ENCODE measurements around the gene ZNF639.
"Not testable (repeated sequence)": the region's sequence is repeated elsewhere in the genome, so short reads cannot be mapped to it uniquely, and the experiment has no call there.

ZNF639 gene

DNA sequence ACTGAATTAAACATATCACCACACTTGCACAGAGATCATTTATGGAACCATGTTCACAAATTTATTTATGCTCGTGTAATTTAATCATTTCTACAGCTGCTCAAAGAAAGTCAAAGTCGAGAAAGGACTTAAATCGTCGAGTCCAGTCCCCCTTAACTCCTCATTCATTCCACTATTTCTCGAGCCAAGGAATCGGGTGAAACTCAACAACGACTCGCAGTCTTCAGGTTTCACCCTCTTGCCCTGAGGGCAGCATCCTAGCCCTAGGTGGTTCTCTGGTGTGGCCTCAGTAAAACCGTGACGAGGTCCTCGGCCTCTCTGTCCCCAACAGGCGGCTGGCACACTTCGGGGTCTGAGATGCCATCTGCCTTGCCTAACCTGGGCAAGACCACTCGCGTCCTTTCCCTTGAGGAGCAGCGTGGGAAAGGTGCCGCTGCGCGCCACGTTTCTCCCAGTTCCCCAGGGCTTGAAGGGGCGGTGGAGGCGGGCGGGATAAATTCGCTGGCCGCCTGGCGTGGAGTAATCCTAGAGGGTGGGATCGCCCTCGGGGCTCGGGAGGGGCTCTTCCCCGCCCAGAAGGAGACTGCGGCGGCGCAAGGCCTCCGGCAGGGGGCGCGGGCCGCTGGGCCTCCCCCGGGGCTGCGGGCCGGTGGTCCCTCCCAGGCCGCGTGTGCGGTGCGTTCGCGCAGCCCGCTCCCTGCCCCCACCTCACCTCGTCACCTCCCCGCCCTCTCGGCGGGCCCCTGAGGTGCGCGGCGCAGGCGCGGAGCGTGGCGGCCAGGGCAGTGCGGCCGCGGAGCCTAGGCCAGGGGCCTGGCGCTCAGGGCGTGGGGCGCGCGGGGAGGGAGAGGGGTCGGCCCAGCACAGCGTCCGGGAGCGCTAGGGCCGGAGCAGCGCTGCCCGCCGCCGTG lies at the start of gene ZNF639:
TSS of gene ZNF639 (plus strand) at position 746 of the 911 bp plus-strand sequence. CDS start 5,263 bp downstream, outside the sequence.
- peak; percentile 89 for DNase-seq (ENCODE audit: low read depth)

DNA sequence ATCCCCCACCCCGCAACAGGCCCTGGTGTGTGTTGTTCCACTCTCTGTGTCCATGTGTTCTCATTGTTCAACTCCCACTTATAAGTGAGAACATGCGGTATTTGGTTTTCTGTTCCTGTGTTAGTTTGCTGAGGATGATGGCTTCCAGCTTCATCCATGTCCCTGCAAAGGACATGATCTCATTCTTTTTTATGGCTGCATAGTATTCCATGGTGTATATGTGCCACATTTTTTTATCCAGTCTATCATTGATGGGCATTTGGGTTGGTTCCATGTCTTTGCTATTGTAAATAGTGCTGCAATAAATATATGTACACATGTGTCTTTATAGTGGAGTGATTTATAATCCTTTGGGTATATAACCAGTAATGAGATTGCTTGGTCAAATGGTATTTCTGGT lies 48.4 kb upstream of the ZNF639 start:
- not testable (repeated sequence) for H3K4me3 ChIP-seq (replicated peaks; ENCODE audit: low read depth, low read length); DNase-seq (ENCODE audit: low read depth)

More for the DNA sequence above, at the start of gene ZNF639:
- H3K4me3 ChIP-seq (replicated peaks; ENCODE audit: low read depth, low read length): peak within 1 kb of the TSS; percentile 88
- peak; percentile 40 for TF ChIP-seq CTCF (IDR thresholded peaks at IDR 0.05; ENCODE audit: low read length, missing control alignments)

GRCh38 chr3:179276001-179276400 lies 46.8 kb upstream of the ZNF639 start:
- TF ChIP-seq CTCF (IDR thresholded peaks at IDR 0.05; ENCODE audit: low read length, missing control alignments): no peak

GRCh38 chr3:179276743-179277142 lies 46.1 kb upstream of the ZNF639 start:
- no peak overlapping the region for H3K4me3 ChIP-seq (replicated peaks; ENCODE audit: low read depth, low read length)
- no peak for DNase-seq (ENCODE audit: low read depth)
- no peak for TF ChIP-seq CTCF (IDR thresholded peaks at IDR 0.05; ENCODE audit: low read length, missing control alignments)

More at GRCh38 chr3:179276001-179276400, 46.8 kb upstream of the ZNF639 start:
- DNase-seq (ENCODE audit: low read depth): no peak
- no peak overlapping the region for H3K4me3 ChIP-seq (replicated peaks; ENCODE audit: low read depth, low read length)

DNA sequence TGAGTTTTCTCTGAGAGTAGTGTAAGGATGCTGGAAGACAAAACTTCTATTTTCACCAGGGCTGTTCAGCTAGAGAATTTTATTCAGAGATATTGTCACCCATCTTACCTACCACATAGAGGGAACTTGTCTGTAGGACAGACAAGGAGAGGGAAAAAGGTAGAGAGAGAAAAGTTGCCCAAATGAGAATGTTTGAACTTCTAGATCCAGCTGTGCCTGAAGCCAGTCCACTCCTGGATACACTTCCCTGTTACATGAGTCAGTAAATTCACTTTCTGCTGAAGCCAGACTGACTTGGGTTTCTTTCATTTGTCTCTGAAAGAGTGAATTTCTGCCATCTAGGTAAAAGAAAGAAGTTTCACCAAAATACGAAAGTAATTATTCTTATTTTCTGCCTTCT lies 44.7 kb upstream of the ZNF639 start:
- no peak for TF ChIP-seq CTCF (IDR thresholded peaks at IDR 0.05; ENCODE audit: low read length, missing control alignments)
- H3K4me3 ChIP-seq (replicated peaks; ENCODE audit: low read depth, low read length): no peak overlapping the region
- DNase-seq (ENCODE audit: low read depth): no peak

DNA sequence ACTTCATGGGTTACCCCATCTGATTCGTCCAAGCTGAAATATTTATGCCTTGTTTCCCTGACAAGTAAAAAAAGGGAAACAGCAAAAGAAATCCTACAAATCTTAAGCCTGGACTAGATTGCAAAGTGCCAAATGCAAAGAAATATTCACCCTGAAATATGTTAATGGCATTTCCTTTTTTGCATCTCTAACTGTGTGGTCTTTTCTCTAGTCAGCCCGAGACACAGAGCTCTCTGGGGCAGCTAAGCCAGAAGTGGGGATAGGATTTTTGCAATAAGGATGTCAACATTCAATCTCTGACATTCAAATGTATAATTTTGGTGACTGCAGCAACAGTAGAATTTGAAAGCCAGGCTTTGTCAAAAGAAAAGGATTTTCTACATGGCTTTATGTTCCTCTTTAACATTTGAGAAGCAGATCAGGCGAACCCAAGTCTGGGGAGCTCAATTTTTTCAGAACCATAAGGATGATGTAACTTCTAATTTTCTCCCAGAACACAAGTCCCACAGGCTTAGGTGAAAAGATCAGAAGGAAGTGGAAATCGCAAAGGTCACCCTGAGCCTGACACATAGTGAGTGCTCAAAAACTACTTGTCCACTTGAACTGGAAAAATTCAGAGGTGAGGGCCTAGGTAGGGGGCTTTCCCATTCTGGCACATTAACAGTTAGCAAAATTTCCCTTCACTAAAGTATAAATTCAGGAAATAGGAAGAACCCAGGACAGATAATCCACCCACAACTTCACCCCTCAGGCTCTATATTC lies 43.7 kb upstream of the ZNF639 start:
- H3K4me3 ChIP-seq (replicated peaks; ENCODE audit: low read depth, low read length): no peak overlapping the region
- no peak for TF ChIP-seq CTCF (IDR thresholded peaks at IDR 0.05; ENCODE audit: low read length, missing control alignments)
- DNase-seq (ENCODE audit: low read depth): no peak

GRCh38 chr3:179279837-179280236 lies 43.0 kb upstream of the ZNF639 start:
- no peak for DNase-seq (ENCODE audit: low read depth)
- no peak for TF ChIP-seq CTCF (IDR thresholded peaks at IDR 0.05; ENCODE audit: low read length, missing control alignments)
- H3K4me3 ChIP-seq (replicated peaks; ENCODE audit: low read depth, low read length): no peak overlapping the region
